Measurements from ENCODE around the gene NR2C1.
"Not testable (repeated sequence)": the region's sequence is repeated elsewhere in the genome, so short reads cannot be mapped to it uniquely, and the experiment has no call there.

The NR2C1 gene

GRCh38 chr12:94988471-94988870, 84.9 kb downstream of the NR2C1 start:
- ChIA-PET POLR2A (no interaction called here), CTCF (interaction anchor here (1.0 to 2.7 kb wide), 2 partner anchors 15 kb away, joined by 3 to 10 read pairs; partner anchors contain the start of gene NDUFA12)
- TF ChIP-seq, protein P1, sequence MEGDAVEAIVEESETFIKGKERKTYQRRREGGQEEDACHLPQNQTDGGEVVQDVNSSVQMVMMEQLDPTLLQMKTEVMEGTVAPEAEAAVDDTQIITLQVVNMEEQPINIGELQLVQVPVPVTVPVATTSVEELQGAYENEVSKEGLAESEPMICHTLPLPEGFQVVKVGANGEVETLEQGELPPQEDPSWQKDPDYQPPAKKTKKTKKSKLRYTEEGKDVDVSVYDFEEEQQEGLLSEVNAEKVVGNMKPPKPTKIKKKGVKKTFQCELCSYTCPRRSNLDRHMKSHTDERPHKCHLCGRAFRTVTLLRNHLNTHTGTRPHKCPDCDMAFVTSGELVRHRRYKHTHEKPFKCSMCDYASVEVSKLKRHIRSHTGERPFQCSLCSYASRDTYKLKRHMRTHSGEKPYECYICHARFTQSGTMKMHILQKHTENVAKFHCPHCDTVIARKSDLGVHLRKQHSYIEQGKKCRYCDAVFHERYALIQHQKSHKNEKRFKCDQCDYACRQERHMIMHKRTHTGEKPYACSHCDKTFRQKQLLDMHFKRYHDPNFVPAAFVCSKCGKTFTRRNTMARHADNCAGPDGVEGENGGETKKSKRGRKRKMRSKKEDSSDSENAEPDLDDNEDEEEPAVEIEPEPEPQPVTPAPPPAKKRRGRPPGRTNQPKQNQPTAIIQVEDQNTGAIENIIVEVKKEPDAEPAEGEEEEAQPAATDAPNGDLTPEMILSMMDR (IDR thresholded peaks at IDR 0.05; ENCODE audit: control extremely low read depth, extremely low read depth, low read depth, missing control alignments), result no peak
- no peak for DNase-seq (ENCODE audit: extremely low spot score)

DNA sequence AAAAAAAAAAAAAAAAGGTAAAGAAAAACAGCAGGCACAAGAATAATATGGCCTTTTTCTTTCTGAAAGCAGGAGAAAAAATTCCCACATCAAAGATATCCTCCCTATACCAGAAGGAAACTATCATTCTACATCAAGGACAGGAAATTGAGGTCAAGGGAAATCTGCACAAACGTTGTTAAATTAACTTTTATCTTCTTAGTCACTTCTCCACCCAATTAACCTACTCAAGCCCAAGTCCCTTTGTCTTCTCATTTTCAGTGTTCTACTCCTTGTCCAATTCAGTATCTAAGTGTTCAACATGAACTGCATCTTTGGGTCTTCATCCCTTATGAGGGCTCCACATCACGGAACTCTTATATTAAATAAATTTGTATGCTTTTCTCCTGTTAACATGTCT, 85.6 kb downstream of the NR2C1 start:
- ChIA-PET CTCF (interaction anchor here (1.0 kb wide), 1 partner anchor 16 kb away, joined by 3 read pairs; the partner anchor contains the start of gene NDUFA12), POLR2A (no interaction called here)
- TF ChIP-seq, protein P1 (IDR thresholded peaks at IDR 0.05; ENCODE audit: control extremely low read depth, extremely low read depth, low read depth, missing control alignments), result no peak
- DNase-seq (ENCODE audit: extremely low spot score), result no peak

DNA sequence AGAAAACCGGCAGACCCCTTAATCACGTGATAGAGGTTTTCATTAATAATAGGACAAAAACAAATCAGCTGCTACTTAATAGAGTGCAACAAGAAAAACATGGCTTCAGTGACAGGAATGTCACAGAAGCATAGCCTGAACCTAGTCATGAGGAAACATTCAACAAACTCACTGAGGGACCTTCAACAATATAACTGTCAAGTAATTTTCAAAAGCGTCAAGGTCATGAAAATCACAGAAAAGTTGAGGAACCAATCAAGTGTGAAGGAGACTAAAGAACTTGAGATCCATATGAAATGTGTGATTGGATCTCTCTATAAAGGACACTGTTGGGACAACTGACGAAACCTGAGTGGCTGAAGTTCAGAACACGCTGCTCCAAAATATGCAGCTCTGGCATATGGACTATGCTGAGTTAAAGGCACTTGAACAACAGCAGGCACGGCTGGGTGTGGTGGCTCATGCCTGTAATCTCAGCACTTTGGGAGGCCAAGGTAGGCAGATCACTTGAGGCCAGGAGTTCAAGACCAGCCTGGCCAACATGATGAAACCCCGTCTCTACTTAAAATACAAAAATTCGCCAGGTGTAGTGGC, 86.2 kb downstream of the NR2C1 start:
- ChIA-PET POLR2A (no interaction called here), CTCF (no interaction called here)
- TF ChIP-seq, protein P1 (IDR thresholded peaks at IDR 0.05; ENCODE audit: control extremely low read depth, extremely low read depth, low read depth, missing control alignments), result no peak
- DNase-seq (ENCODE audit: extremely low spot score), result no peak

DNA sequence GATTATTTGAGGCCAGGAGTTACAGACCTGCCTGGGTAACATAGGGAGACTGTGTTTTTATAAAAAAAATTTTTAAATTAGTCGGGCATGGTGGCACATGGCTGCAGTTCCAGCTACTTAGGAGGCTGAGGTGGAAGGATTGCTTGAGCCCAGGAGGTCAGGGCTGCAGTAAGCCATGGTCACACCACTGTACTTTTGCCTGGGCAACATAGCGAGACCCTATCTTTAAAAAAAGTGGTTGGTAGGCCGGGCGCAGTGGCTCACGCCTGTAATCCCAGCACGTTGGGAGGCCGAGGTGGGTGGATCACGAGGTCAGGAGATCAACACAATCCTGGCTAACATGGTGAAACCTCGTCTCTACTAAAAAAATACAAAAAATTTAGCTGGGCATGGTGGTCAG, 88.3 kb downstream of the NR2C1 start:
- DNase-seq (ENCODE audit: extremely low spot score); POLR2A ChIA-PET: not testable (repeated sequence)
- CTCF ChIA-PET, result interaction anchor here (1.2 kb wide), 1 partner anchor 17 kb away, joined by 3 read pairs; no protein-coding TSS in a partner anchor

DNA sequence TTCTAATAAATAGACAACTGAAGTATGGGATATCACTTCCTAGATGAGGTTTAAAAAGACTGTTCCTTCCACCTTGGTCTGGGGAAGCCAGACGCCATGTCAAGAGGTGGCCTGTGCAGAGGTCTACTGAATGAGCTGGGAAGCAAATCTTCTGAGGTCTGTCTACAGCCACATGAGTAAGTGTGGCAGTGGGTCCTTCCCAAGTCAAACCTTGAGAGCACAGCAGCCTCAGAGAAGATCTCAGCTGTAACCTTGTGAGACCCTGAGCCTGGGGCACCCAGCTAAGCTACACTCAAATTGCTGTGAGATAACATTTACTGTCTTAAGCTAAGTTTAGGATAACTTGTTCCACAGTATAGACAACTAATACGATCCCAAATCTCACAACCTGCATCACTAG, 90.1 kb downstream of the NR2C1 start:
- DNase-seq (ENCODE audit: extremely low spot score), result no peak
- TF ChIP-seq, protein P1 (IDR thresholded peaks at IDR 0.05; ENCODE audit: control extremely low read depth, extremely low read depth, low read depth, missing control alignments), result no peak
- ChIA-PET POLR2A (no interaction called here), CTCF (interaction anchor here (1.1 to 2.4 kb wide), 2 partner anchors 13 to 437 kb away, joined by 3 to 13 read pairs; no protein-coding TSS in a partner anchor)

DNA sequence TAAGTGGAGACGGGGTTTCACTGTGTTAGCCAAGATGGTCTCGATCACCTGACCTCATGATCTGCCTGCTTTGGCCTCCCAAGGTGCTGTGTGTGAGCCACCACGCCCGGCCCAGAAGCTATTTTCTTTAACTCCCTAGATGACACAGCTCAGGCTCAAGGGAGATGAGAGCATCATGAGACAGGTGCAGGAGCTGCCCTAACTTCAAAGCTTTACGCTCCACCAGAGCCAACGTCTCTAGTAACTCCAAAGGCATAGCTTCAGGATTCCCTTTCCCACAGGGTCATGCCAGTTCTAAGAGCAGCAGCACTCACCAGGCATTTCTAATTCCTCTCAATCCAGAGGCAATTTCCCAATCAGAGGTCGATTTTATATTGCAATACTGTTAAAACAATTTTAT, 91.0 kb downstream of the NR2C1 start:
- DNase-seq (ENCODE audit: extremely low spot score), result no peak
- TF ChIP-seq, protein P1 (IDR thresholded peaks at IDR 0.05; ENCODE audit: control extremely low read depth, extremely low read depth, low read depth, missing control alignments), result no peak
- POLR2A ChIA-PET, result no interaction called here
- CTCF ChIA-PET, result interaction anchor here (1.1 to 2.4 kb wide), 5 partner anchors 8 to 847 kb away, joined by 3 to 13 read pairs (median 3); no protein-coding TSS in a partner anchor

DNA sequence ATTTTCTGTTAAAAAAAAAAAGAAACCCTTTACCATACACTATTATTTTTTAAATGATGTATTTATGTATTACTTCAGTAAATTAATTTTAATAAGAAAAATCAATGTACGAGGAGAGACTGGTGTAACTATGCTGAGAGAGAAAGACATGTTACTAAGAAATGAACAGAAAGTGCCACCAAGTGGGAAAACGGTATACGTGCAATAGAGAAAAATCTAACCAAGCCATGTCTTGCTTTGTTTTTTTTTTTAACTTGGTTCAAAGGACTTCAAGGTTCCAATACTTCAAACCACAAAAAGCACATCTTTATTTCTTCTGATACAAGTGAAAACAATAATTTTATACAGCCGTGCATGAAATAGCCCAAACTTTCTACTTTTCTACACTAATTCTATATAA, 92.8 kb downstream of the NR2C1 start:
- CTCF ChIA-PET, result no interaction called here
- no peak for DNase-seq (ENCODE audit: extremely low spot score)
- TF ChIP-seq, protein P1 (IDR thresholded peaks at IDR 0.05; ENCODE audit: control extremely low read depth, extremely low read depth, low read depth, missing control alignments), result peak; percentile 13
- POLR2A ChIA-PET, result no interaction called here
